GM23338 (cell line): ENCODE data around the gene VPS50. TPM values are rescaled to one million over a fixed set of nuclear protein-coding genes. Genes with fewer than 3 reads are reported as not detected.

ENCODE experiments used
- ATAC-seq: fragments of 200-7000 bp; cut with Tn5 transposase; 3 replicates; pipeline ENCODE4 v1.9.1; 2020
- DNase-seq: peaks from one replicate; pipeline ENCODE4 v3.0.0-alpha.2; 2015; ENCODE audit warnings: low spot score
- H2AFZ ChIP-seq: fragments of 200-600 bp; sonication (generic); 2 replicates; pipeline ENCODE4 v1.8.0; 2016; ENCODE audit warnings: antibody characterized with exemption, mild to moderate bottlenecking, moderate library complexity
- H3F3A ChIP-seq: fragments of 200-600 bp; sonication (generic); replicated peaks from 2 replicates; pipeline ENCODE4 v1.8.0; 2017; ENCODE audit warnings: antibody characterized with exemption, mixed run types, low read depth
- H3K27ac ChIP-seq: fragments of 200-600 bp; sonication (generic); 2 replicates; pipeline ENCODE4 v1.6.1; 2016; ENCODE audit warnings: low read depth
- H3K27me3 ChIP-seq: fragments of 200-600 bp; sonication (generic); 2 replicates; pipeline ENCODE4 v1.8.0; 2016; ENCODE audit warnings: mild to moderate bottlenecking, mixed run types, moderate library complexity; ENCODE audit not compliant: insufficient read depth
- H3K36me3 ChIP-seq: fragments of 200-600 bp; sonication (generic); 2 replicates; pipeline ENCODE4 v1.8.0; 2016; ENCODE audit warnings: mild to moderate bottlenecking; ENCODE audit not compliant: insufficient read depth
- H3K4me1 ChIP-seq: fragments of 200-600 bp; sonication (generic); 2 replicates; pipeline ENCODE4 v1.8.0; 2016; ENCODE audit warnings: mild to moderate bottlenecking, moderate library complexity; ENCODE audit not compliant: insufficient read depth
- H3K4me2 ChIP-seq: fragments of 200-600 bp; sonication (generic); 2 replicates; pipeline ENCODE4 v1.7.1; 2017; ENCODE audit warnings: mixed run types
- H3K4me3 ChIP-seq: fragments of 200-600 bp; sonication (generic); 2 replicates; pipeline ENCODE4 v1.6.1; 2016; ENCODE audit warnings: mixed run types
- H3K79me2 ChIP-seq: fragments of 200-600 bp; sonication (generic); replicated peaks from 2 replicates; pipeline ENCODE4 v1.8.0; 2017; ENCODE audit warnings: mild to moderate bottlenecking; ENCODE audit not compliant: insufficient read depth
- H3K9me2 ChIP-seq: fragments of 200-600 bp; sonication (generic); 2 replicates; pipeline ENCODE4 v1.8.0; 2017; ENCODE audit not compliant: insufficient read depth
- H4K20me1 ChIP-seq: fragments of 200-600 bp; sonication (generic); replicated peaks from 2 replicates; pipeline ENCODE4 v1.8.0; 2017; ENCODE audit warnings: mild to moderate bottlenecking; ENCODE audit not compliant: insufficient read depth
- H3K27ac Mint-ChIP-seq: 2 replicates; pipeline ENCODE4 v1.8.0; 2020; ENCODE audit warnings: inconsistent platforms, mild to moderate bottlenecking, moderate library complexity, mixed read lengths
- H3K27me3 Mint-ChIP-seq: 3 replicates; pipeline ENCODE4 v1.8.0; 2022; ENCODE audit warnings: low read depth, mild to moderate bottlenecking, moderate library complexity, mixed read lengths, inconsistent platforms; ENCODE audit not compliant: insufficient read depth, poor library complexity
- H3K36me3 Mint-ChIP-seq: 3 replicates; pipeline ENCODE4 v1.8.0; 2021; ENCODE audit warnings: low read depth, mild to moderate bottlenecking, inconsistent platforms, moderate library complexity, mixed read lengths
- H3K4me1 Mint-ChIP-seq: 3 replicates; pipeline ENCODE4 v1.8.0; 2020; ENCODE audit warnings: mild to moderate bottlenecking, inconsistent platforms, mixed read lengths
- H3K4me3 Mint-ChIP-seq: 3 replicates; pipeline ENCODE4 v1.8.0; 2021; ENCODE audit warnings: moderate library complexity, mild to moderate bottlenecking, inconsistent platforms, mixed read lengths
- H3K9me3 Mint-ChIP-seq: 3 replicates; pipeline ENCODE4 v1.8.0; 2020; ENCODE audit warnings: moderate library complexity, mild to moderate bottlenecking, inconsistent platforms, mixed read lengths
- CREB1 ChIP-seq: fragments of 250-450 bp; sonication (Bioruptor Pico); IDR thresholded peaks from 2 replicates; pipeline ENCODE4 v1.5.0; 2020; ENCODE audit warnings: low read depth, mild to moderate bottlenecking, moderate library complexity
- EZH2 ChIP-seq: fragments of 200-600 bp; sonication (generic); IDR thresholded peaks from one replicate; pipeline ENCODE4 v1.8.0; 2017; ENCODE audit warnings: antibody characterized with exemption, mild to moderate bottlenecking, low read depth; ENCODE audit not compliant: unreplicated experiment
- EZH2phosphoT487 ChIP-seq: fragments of 200-600 bp; sonication (generic); IDR thresholded peaks from one replicate; pipeline ENCODE4 v1.8.1; 2018; ENCODE audit warnings: antibody characterized with exemption; ENCODE audit not compliant: unreplicated experiment
- JUNB ChIP-seq: IDR thresholded peaks from one replicate; pipeline ENCODE4 v1.6.1; 2016; ENCODE audit warnings: antibody characterized with exemption; ENCODE audit not compliant: unreplicated experiment
- NANOG ChIP-seq: IDR thresholded peaks from 2 replicates; pipeline ENCODE4 v1.6.1; 2016; ENCODE audit warnings: antibody characterized with exemption, borderline replicate concordance
- POLR2AphosphoS5 ChIP-seq: IDR thresholded peaks from 2 replicates; pipeline ENCODE4 v1.6.1; 2016; ENCODE audit warnings: antibody characterized with exemption, low read depth
- STAT1 ChIP-seq: IDR thresholded peaks from one replicate; pipeline ENCODE4 v1.6.1; 2016; ENCODE audit warnings: antibody characterized with exemption; ENCODE audit not compliant: unreplicated experiment
- ZNF114 ChIP-seq: fragments of 250-450 bp; sonication (Bioruptor Pico); IDR thresholded peaks from 2 replicates; pipeline ENCODE4 v1.5.0; 2020; ENCODE audit warnings: mild to moderate bottlenecking, moderate library complexity
- ZNF331 ChIP-seq: fragments of 250-450 bp; sonication (Bioruptor Pico); IDR thresholded peaks from 2 replicates; pipeline ENCODE4 v1.5.0; 2020; ENCODE audit warnings: low read depth, mild to moderate bottlenecking, moderate library complexity
- polyA plus RNA-seq: library from polyadenylated mRNA; unstranded; fragments of >200 nt; fragmentation: Nextera tagmentation; extraction: Ambion mirVana; gene quantifications from 2 replicates; pipeline ENCODE4 v1.2.1, GENCODE V29; 2016
- total RNA-seq: library from RNA; depleted of rRNA; stranded (reverse); fragments of >200 nt; shearing (Covaris generic); gene quantifications from 2 replicates; pipeline ENCODE4 v1.2.3, GENCODE V29; 2014
- TF ChIP-seq, protein P1 (sequence below), 2 experiments: fragments of 200-600 bp in 1 of 2; sonication (generic) in 1 of 2; conservative IDR thresholded peaks; 2 replicates each; pipeline versions ENCODE4 v1.5.1 to v1.6.1; 2016 to 2017; ENCODE audit warnings: antibody characterized with exemption in 2 of 2, low read depth in 2 of 2, mild to moderate bottlenecking in 2 of 2, moderate library complexity in 1 of 2
- TF ChIP-seq, protein P2 (sequence below): fragments of 250-450 bp; sonication (Bioruptor Pico); IDR thresholded peaks from 2 replicates; pipeline ENCODE4 v1.5.0; 2020; ENCODE audit warnings: mild to moderate bottlenecking, moderate library complexity
- TF ChIP-seq, protein P3 (sequence below): IDR thresholded peaks from one replicate; pipeline ENCODE4 v1.6.1; 2018; ENCODE audit warnings: antibody characterized with exemption; ENCODE audit not compliant: unreplicated experiment
- TF ChIP-seq, protein P4 (sequence below): IDR thresholded peaks from 2 replicates; pipeline ENCODE4 v1.6.1; 2016; ENCODE audit warnings: antibody characterized with exemption

VPS50 gene
- total and polyA plus RNA-seq, 2 experiments from 2014 or later = 4.3 to 12.3 TPM

DNA sequence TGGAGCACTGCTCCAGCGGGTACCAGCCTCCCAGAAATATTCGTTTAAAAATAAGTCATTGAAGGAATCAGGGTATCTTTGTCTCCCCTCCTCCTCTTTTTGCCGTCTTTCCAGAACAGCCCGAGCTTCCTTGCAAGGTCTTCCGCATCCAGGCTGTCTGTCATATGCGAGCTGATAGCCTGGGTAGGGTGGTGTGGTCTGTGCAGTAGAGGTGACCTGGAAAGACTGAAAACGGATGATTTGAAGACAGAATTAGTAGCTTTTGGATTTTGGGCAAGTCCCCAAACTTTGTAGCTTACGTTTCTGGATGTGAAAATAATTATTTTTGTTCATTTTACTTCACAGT lies 480 bp downstream of the VPS50 start:
- H2AFZ ChIP-seq = peak overlapping the region; percentile 92
- peaks cover 23% of the 10 kb centered on the region; the same call in 1 of the 2 replicates for H3K79me2 ChIP-seq
- Mint-ChIP-seq H3K4me1 (no peaks in the 10 kb centered on the region), H3K27ac (peak overlapping the region; percentile 84; the same call in 1 of the 2 replicates), H3K9me3 (no peaks in the 10 kb centered on the region), H3K36me3 (no peaks in the 10 kb centered on the region), H3K4me3 (peak overlapping the region; percentile 94), H3K27me3 (no peaks in the 10 kb centered on the region)
- TF ChIP-seq, protein P1, sequence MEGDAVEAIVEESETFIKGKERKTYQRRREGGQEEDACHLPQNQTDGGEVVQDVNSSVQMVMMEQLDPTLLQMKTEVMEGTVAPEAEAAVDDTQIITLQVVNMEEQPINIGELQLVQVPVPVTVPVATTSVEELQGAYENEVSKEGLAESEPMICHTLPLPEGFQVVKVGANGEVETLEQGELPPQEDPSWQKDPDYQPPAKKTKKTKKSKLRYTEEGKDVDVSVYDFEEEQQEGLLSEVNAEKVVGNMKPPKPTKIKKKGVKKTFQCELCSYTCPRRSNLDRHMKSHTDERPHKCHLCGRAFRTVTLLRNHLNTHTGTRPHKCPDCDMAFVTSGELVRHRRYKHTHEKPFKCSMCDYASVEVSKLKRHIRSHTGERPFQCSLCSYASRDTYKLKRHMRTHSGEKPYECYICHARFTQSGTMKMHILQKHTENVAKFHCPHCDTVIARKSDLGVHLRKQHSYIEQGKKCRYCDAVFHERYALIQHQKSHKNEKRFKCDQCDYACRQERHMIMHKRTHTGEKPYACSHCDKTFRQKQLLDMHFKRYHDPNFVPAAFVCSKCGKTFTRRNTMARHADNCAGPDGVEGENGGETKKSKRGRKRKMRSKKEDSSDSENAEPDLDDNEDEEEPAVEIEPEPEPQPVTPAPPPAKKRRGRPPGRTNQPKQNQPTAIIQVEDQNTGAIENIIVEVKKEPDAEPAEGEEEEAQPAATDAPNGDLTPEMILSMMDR (conservative IDR thresholded peaks at IDR 0.05; ENCODE audit: low read depth in 2 of 2) = no peak
- no peak for TF ChIP-seq EZH2phosphoT487
- no peak for TF ChIP-seq CREB1 (CRISPR knock-in tag)
- no peak for TF ChIP-seq STAT1
- TF ChIP-seq EZH2 = no peak
- TF ChIP-seq, protein P2, sequence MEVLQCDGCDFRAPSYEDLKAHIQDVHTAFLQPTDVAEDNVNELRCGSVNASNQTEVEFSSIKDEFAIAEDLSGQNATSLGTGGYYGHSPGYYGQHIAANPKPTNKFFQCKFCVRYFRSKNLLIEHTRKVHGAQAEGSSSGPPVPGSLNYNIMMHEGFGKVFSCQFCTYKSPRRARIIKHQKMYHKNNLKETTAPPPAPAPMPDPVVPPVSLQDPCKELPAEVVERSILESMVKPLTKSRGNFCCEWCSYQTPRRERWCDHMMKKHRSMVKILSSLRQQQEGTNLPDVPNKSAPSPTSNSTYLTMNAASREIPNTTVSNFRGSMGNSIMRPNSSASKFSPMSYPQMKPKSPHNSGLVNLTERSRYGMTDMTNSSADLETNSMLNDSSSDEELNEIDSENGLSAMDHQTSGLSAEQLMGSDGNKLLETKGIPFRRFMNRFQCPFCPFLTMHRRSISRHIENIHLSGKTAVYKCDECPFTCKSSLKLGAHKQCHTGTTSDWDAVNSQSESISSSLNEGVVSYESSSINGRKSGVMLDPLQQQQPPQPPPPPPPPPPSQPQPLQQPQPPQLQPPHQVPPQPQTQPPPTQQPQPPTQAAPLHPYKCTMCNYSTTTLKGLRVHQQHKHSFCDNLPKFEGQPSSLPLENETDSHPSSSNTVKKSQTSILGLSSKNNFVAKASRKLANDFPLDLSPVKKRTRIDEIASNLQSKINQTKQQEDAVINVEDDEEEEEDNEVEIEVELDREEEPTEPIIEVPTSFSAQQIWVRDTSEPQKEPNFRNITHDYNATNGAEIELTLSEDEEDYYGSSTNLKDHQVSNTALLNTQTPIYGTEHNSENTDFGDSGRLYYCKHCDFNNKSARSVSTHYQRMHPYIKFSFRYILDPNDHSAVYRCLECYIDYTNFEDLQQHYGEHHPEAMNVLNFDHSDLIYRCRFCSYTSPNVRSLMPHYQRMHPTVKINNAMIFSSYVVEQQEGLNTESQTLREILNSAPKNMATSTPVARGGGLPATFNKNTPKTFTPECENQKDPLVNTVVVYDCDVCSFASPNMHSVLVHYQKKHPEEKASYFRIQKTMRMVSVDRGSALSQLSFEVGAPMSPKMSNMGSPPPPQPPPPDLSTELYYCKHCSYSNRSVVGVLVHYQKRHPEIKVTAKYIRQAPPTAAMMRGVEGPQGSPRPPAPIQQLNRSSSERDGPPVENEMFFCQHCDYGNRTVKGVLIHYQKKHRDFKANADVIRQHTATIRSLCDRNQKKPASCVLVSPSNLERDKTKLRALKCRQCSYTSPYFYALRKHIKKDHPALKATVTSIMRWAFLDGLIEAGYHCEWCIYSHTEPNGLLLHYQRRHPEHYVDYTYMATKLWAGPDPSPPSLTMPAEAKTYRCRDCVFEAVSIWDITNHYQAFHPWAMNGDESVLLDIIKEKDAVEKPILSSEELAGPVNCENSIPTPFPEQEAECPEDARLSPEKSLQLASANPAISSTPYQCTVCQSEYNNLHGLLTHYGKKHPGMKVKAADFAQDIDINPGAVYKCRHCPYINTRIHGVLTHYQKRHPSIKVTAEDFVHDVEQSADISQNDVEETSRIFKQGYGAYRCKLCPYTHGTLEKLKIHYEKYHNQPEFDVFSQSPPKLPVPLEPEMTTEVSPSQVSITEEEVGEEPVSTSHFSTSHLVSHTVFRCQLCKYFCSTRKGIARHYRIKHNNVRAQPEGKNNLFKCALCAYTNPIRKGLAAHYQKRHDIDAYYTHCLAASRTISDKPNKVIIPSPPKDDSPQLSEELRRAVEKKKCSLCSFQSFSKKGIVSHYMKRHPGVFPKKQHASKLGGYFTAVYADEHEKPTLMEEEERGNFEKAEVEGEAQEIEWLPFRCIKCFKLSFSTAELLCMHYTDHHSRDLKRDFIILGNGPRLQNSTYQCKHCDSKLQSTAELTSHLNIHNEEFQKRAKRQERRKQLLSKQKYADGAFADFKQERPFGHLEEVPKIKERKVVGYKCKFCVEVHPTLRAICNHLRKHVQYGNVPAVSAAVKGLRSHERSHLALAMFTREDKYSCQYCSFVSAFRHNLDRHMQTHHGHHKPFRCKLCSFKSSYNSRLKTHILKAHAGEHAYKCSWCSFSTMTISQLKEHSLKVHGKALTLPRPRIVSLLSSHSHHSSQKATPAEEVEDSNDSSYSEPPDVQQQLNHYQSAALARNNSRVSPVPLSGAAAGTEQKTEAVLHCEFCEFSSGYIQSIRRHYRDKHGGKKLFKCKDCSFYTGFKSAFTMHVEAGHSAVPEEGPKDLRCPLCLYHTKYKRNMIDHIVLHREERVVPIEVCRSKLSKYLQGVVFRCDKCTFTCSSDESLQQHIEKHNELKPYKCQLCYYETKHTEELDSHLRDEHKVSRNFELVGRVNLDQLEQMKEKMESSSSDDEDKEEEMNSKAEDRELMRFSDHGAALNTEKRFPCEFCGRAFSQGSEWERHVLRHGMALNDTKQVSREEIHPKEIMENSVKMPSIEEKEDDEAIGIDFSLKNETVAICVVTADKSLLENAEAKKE (CRISPR knock-in tag) = no peak
- no peak for TF ChIP-seq JUNB
- TF ChIP-seq, protein P3, sequence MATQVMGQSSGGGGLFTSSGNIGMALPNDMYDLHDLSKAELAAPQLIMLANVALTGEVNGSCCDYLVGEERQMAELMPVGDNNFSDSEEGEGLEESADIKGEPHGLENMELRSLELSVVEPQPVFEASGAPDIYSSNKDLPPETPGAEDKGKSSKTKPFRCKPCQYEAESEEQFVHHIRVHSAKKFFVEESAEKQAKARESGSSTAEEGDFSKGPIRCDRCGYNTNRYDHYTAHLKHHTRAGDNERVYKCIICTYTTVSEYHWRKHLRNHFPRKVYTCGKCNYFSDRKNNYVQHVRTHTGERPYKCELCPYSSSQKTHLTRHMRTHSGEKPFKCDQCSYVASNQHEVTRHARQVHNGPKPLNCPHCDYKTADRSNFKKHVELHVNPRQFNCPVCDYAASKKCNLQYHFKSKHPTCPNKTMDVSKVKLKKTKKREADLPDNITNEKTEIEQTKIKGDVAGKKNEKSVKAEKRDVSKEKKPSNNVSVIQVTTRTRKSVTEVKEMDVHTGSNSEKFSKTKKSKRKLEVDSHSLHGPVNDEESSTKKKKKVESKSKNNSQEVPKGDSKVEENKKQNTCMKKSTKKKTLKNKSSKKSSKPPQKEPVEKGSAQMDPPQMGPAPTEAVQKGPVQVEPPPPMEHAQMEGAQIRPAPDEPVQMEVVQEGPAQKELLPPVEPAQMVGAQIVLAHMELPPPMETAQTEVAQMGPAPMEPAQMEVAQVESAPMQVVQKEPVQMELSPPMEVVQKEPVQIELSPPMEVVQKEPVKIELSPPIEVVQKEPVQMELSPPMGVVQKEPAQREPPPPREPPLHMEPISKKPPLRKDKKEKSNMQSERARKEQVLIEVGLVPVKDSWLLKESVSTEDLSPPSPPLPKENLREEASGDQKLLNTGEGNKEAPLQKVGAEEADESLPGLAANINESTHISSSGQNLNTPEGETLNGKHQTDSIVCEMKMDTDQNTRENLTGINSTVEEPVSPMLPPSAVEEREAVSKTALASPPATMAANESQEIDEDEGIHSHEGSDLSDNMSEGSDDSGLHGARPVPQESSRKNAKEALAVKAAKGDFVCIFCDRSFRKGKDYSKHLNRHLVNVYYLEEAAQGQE = no peak
- TF ChIP-seq ZNF114 = no peak
- TF ChIP-seq NANOG = no peak
- TF ChIP-seq, protein P4, sequence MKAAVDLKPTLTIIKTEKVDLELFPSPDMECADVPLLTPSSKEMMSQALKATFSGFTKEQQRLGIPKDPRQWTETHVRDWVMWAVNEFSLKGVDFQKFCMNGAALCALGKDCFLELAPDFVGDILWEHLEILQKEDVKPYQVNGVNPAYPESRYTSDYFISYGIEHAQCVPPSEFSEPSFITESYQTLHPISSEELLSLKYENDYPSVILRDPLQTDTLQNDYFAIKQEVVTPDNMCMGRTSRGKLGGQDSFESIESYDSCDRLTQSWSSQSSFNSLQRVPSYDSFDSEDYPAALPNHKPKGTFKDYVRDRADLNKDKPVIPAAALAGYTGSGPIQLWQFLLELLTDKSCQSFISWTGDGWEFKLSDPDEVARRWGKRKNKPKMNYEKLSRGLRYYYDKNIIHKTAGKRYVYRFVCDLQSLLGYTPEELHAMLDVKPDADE = no peak
- no peak for TF ChIP-seq POLR2AphosphoS5
- no peak for TF ChIP-seq ZNF331
- no peaks in the 10 kb centered on the region for H3K9me2 ChIP-seq
- H3F3A ChIP-seq = no peaks in the 10 kb centered on the region
- peak; percentile 4 for ATAC-seq
- peak overlapping the region; percentile 67 for H3K4me3 ChIP-seq
- H3K27ac ChIP-seq = no peak overlapping the region
- H3K36me3 ChIP-seq = no peaks in the 10 kb centered on the region
- H3K4me1 ChIP-seq = no peaks in the 10 kb centered on the region
- peak; percentile 22 for DNase-seq
- H3K4me2 ChIP-seq = peak overlapping the region; percentile 82
- H4K20me1 ChIP-seq = no peaks in the 10 kb centered on the region
- no peaks in the 10 kb centered on the region for H3K27me3 ChIP-seq
